HG02938 (cell line): Measurements from ENCODE around the gene CDH13.

Experiments used
- ATAC-seq: cut with Tn5 transposase; IDR thresholded peaks from one replicate; pipeline ENCODE4 v1.9.1; 2021; ENCODE audit warnings: mild to moderate bottlenecking, moderate library complexity; ENCODE audit not compliant: unreplicated experiment

Gene CDH13

DNA sequence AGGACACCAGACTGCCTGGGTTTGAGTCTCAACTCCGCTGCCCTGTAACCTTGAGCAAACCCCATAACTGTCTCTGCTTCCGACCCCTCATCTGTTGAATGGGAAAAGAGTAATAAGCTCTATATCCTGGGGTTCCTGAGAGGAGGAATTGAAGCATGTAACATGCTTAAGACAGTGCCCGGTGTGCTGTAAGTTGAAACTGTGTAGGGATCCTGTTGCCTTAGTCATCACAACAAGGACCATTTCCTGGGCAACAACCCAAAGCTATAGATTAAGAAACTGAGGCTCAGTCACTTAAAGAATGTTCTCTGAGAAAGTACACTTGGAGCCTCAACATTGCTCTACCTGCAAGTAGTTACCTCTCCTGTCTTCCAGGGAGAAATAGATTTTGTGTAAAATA lies 23.0 kb downstream of the CDH13 start:
- ATAC-seq: no peak

DNA sequence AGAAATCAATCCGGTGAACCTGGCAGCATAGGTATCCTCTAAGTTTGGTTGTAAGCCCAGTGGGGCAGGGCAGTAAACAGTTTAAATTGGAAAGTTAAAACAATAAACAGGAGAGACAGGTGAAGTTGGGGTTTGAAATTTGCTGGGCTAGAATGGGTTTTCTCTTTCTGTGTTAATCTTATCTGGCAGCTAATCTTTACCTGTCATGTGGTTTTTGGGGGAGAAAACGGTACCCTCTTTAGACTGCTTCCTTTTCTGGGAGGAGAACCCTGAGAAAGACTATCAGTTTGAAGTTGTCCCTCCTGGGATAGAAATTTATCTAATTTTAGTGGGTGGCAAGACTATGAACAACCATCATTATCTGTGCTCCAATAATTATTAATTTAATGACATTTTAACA lies 24.0 kb downstream of the CDH13 start:
- ATAC-seq: no peak

DNA sequence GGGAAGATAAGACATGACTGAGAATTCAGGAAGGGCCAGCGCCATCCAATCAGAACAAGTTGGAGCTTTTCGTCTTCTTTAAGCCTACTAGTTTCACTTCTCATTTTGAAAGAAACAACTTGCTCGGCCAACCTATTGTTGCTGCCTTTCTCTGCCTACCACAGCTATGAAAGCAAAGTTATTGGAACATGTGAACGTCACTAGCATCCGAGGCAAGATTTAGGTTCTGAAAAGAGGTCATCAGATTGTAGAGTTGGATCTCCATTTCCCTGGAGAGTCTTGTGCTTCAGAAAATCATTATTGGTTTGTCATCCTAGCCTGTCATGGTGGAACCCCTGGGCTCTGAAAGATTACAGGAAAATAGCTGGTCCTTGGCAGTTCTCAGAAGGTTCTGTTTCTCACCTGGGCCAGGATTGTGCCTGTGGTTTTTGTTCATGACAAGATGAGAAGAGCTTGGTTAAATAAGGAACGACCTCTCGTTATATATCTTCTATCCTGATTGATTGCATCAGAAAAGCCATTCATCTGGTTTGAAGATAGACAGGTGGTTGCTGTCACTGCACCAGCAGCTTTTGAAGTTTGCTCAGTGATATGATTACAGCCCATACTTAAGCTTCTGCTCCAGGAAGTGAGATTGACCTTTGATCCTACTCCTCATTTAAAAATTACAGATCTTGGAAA lies 25.3 kb downstream of the CDH13 start:
- ATAC-seq: peak; percentile 46

DNA sequence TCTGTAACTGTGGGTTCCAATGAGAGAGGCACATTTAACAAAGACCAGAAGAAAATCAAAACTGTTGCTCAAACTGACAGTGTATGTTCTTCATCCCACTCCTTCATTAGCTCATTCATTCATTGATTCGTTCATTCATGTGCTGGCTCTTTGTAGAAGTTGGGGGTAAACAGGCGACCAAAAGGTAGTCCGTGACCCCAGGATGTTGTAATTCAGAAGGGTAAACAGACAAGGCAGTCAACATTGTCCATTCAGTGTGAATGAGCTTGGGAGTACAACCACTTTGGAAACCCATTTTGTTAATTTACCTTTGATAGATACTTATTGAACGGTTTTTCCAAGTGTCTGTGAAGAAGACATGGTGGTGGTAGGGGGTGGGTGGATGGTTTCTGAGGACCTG lies 26.1 kb downstream of the CDH13 start:
- no peak for ATAC-seq

DNA sequence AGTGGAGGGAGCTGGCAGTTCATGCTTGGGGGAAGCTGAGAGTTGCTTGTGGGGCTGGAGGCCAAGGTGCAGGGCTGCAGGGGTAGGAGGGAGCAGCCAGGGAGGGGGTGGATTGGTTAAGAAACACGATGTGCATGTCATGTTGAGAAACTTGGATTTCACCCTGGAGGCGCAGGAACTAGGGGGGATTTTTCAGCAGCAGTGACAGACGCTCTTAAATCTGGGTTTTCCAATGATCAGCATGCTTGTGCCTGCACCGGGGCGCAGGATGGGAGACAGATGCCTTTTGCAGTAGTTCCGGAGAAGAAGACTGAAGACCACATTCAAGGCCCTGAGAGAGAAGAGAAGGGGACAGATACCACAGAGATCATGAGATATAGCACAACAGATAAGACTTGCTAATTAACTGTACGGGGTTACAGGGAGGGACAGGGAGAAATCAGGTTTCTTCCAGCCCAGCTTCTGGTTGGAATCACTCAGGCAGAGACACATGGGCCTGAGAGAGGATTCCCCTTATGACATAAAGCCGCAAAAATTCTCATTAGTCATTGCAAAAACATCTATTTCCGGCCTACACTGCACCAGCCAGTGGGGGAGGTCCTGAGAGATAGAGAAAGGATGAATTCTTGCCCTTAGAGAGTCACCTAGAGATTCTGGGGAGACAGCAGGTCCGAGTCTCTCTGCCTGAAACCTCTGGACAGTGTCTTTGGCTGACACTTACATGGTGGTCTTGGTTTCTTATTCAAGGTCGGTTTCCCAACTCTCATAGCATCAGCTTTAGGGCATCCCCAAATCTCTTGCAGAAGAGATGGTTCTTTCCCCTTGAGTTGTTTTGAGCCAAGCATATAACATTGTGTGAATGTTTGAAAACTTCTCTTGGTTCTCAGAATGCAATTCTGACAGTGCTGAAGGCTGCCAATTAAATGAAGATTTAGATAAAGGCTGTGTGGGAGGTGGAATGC lies 27.1 kb downstream of the CDH13 start:
- peak; percentile 76 for ATAC-seq

DNA sequence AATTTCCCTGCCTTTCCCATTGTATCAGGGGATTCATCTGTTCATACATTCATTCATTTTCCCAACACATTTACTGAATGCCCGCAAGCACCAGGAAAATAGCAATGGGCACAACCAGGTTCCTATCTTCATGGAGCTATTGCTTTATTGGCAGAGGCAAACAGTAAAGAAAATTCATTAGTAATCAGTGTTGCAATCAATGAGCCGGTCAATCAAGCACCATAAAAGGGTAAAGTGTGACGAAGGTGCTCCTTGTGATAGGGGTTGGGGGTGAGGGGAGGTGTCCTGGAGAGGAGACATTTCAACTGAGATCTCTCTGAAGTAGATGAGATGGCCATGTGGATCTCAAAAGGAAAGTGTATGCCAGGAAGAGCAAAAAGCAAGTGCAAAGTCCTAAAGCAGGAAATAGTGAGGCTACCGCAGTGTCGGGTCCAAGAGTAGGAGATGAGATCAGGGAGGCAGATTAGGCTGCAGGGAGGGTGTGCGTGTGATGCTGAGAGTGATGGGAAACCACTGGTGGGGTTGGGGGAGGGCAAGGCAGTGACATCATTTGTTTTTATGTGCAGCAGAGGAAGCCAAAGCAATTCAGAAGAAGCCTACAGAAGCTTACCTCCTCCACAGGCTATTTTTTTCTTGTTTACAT lies 28.4 kb downstream of the CDH13 start:
- ATAC-seq: peak; percentile 40

DNA sequence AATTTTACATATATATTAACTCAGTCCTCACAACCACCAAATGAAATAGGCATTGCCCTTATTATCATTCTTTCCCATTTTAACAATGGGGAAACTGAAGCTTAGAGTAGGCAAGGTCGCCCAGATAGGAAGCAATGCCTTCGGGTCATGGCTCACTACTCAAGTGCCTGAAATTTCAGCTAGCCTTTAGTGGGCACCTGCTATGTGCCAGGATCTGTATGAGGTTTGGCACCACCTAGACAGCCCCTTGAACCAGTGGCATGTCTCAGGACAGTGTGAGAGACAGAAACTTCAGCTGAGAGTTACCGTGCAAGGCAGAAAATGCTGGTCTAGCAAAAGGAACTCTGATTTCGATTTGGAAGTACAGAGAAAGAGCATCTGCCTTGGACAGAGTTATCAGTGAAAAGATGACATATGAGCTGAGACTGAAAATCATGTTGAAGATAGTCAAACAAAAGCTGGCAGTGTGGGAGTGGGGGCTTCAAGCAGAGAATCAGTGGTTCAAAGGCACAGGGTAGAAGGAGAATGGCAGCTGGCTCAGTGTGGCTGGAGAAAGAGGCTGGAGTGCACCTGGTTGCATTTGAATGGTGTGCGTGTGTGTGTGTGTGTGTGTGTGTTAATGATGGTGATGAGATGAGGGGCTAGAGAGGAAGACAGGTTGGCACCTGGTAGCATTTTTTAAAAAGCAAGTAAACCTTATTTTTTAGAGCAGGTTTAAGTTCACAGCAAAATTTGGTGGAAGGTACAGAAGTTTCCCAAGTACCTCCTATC lies 29.1 kb downstream of the CDH13 start:
- no peak for ATAC-seq

DNA sequence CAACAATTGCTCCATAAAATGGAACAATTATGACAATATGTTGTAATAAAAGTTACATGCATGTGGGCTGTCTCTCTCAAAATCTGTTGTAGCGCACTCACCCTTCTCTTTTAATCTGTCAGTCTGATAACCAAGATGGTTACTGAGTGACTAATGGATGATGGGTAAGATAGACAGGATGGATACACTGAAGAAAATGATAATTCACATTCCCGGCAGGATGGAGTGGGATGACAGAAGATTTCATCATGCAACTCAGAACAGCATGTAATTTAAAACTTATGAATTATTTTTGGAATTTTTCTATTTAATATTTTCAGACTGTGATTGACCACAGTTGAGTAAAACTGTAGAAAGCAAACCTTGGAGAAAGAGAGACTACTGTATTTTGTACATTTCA lies 30.5 kb downstream of the CDH13 start:
- ATAC-seq: no peak

DNA sequence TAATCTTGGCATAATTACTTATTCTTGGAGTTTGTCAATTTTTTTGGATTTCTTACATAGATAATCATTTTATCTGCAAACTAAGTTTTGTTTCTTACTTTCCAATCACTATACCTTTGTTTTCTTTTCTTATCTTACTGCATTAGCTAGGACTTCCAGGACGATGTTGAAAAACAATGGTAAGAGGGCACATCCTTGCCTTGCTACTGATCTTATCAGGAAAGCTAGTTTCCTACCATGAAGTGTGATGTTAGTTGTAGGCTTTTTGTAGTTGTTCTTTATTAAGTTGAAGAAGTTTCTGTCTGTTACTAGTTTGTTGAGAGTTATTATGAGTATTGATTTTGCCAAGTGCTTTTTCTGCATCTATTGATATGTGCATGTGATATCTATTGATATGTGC lies 31.0 kb downstream of the CDH13 start:
- no peak for ATAC-seq

DNA sequence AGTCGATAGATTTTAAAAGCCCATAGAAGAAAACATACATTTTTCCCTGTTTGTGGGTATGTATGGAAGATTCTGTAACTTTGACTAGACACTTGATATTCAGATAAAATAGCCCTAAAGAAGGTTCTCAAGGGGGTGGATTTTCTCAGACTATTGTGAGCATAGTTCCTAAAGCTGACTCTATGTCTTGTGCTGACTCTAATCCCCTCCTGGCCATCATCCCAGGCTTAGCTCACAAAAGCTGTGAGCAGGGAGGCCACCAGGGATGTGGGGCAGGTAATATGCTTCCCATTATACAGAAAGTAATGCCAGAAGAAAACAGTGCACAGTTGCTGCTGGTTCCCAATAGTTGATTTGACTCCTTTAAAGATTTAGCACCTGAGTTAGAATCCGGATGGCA lies 32.0 kb downstream of the CDH13 start:
- no peak for ATAC-seq

DNA sequence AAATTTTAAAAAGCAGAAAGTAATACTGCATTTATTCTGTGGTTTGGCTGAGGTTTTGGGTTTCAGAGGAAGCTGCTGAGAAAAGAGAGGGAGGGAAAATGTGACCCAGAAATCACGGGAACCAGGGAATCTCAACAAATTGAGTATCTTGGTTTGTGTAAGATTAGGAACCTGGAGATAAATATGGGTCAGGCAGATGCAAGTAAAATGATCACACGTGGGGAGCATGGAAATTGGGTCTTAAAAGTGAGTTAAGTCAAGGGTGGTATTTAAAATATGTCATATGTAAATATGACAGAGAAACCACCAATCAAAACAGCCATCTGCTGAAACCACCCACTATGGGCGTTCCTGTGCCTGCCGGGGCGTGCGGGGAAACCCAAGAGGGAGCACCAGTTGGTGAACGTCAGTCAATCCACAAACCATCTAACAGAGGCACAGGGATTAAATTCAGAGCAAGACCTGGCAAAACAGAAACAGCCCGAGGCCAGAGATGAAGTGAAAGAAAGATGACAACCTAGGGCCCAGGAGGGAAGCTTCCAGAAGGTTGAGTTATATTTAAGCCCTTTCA lies 33.4 kb downstream of the CDH13 start:
- ATAC-seq: no peak

DNA sequence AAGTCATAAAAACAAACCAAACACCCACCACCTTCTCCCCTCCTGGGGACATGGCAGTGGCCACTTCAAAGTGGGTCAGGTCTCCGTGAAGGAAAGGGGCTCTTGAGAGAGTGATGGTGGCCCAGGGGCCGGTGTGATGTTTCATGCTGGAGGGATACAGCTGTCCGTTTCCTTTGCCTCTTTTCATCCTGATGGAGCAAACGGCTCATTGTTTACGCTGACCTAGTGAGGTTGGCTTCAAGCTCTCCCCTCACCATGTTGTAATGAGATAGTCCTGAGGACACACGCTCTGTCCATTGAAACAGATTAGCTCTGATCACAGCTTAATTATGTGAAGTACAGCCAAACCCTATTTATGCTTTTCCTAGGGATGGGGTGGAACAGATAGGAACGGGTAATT lies 34.2 kb downstream of the CDH13 start:
- ATAC-seq: no peak

DNA sequence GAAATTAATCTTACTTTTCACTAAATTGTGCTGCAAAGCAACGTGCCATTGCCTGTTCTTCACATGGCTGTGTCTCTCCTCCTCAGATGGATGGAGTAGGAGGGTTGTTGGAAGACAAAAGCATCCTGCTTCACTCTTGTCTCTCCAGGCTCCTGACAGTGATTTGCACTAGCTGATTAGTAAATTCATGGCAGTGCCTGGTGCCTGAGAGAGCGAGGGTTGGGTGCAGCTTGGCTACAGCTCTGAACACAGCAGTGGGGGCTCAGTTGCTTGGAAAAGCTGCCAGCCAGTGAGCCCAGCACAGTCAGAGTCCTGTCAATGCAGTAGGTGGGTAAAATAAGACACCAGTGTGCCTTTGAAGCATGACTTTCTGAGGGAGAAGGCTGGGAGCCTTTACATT lies 37.4 kb downstream of the CDH13 start:
- ATAC-seq: no peak

DNA sequence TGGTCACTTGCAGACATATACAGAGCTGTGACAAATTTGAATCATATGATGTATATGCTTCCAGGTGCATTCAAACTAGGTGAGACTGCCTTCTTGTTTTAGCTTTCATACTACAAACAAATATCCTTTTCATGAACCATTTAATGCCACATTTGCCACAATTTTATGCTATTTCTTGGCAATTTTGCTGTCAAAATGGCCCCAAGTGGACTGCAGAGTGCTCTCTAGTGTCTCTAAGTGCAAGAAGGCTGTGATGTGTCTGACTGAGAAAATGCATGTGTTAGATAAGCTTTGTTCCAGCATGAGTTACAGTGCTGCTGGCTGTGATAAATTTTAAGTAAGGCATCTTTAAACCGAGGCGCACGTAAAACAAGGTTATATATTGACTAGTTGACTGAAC lies 38.3 kb downstream of the CDH13 start:
- no peak for ATAC-seq

DNA sequence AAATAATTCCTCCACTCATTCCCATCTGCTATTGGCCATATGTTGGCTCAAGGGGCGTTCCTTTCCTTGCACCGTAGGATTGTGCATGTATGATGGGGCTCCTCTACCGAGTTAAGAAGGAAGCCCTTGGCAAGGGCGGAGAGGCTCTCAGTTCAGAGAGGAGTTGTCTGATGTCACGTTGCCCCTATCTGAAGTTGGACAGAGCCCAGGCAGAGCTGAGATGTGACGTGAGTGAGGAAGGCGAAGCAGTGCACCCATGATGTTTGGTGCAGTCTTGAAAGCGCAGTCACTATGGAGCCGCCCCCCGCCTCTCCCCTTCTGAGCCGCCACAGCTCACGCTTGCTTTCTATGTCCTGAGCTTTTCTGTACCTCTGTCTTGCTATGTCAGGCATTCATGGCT lies 40.7 kb downstream of the CDH13 start:
- ATAC-seq: no peak

DNA sequence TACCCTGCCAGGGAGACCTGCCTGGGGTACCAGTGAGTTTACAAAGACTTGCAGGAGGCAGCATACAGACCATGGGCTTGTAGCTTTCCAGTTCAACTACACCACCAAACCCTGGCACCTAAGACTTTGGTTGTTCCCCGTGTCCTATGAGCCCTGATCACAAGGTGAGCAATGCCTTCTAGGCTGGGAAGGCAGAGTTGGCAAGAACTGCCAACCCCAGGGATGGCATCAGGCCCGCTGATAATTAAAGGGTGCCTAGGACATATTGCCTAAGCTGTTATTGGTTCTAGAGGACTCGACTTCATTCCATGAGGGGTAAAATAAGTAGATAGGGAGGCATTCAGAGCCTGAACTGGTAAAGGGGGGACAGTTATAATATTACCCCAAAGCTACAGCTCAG lies 41.3 kb downstream of the CDH13 start:
- ATAC-seq: no peak

DNA sequence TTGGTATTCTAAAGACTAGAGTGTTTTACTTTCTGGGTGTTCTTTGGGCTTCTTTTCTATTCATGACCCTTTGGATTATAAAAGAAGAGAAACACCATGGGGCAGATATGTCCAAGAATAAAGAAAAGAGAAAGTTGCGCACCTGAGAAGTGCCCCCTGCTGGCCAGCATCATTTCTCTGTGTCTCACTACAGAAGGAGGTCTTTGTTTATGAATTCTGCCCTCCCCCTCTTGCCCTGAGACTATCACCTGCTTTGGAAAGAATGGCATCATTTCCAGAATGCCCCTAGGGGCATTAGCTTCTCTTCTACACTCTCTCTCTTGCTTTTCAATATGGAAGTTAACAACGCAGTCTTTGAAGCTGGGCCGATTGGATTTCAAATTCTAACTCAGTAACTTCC lies 45.0 kb downstream of the CDH13 start:
- ATAC-seq: no peak

DNA sequence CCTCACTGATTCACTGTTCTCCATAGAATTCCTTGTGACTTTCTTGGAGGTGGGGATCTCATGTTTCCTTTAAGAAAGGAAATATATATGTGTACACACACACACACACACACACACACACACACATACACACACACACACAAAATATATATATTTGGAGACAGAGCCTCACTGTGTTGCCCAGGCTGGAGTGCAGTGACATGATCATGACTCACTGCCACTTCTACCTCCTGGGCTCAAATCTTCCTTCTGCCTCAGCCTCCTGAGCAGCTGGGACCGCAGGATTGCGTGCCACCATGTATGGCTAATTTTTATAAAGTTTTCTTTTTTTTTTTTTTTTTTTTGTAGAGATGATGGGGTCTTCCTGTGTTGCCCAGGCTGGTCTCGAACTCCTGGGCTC lies 45.9 kb downstream of the CDH13 start:
- no peak for ATAC-seq

DNA sequence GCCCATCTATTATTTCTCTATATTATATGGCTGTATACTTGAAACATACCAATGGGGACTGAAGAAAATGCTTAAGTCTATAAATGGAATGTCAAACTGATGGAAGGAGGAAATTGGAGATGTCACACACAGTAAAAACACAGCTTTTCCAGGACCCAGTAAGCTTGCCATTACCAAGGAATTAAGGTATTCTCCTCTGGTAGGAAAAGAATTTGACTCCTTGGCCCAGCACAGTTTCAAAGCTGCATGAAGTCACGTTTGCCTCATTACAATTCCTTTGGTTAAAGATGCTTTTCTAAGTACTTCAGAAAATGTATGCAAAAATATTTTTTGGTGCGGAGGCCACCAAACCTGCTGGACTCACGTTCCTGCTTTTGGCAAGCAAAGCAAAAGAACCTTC lies 48.5 kb downstream of the CDH13 start:
- ATAC-seq: no peak

DNA sequence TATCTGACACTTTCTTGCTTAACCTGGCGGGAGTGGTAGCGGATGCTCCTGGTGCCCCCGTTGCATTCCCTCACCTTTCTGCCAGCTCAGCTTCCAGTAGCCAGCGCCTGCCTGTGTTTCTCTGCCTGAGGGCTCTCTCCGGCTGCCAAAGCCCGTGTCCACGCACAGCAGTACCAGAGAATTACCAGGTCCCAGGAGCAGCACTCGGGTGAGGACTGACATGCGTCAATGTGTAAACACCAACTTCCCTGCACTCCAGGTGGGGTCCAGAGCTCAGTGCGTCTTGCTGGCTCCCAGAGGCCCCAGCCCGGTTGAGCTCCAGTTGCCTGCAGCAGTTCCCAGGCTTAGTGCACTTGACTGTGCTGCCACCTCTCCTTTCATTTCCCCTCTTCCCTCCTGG lies 54.8 kb downstream of the CDH13 start:
- ATAC-seq: no peak

DNA sequence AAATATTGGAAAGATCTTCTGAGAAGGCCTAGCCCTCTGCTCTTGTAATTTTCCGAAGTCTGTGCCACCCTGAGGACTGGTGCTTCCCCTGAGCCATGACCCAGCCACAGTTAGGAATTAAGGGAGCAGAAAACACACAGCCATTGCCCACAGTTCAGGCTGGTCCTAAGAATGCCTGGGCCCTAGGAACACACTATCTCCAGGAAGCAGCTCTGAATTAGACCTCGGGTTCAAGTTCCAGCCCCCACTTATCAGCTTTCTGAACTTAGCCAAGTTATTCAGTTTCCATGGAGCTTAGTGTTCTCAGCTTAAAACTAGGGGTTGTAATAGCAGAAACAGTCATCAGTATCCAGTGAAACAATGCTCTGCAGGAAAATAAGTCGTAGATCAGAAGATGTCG lies 56.0 kb downstream of the CDH13 start:
- ATAC-seq: no peak
